Left forelimb (tissue), 1 donor: ENCODE data around the gene ZFP36L1.

ENCODE experiments used
- DNase-seq: peaks from one replicate; pipeline ENCODE4 v3.0.0-alpha.2; 2018; ENCODE audit warnings: low spot score

Gene ZFP36L1

DNA sequence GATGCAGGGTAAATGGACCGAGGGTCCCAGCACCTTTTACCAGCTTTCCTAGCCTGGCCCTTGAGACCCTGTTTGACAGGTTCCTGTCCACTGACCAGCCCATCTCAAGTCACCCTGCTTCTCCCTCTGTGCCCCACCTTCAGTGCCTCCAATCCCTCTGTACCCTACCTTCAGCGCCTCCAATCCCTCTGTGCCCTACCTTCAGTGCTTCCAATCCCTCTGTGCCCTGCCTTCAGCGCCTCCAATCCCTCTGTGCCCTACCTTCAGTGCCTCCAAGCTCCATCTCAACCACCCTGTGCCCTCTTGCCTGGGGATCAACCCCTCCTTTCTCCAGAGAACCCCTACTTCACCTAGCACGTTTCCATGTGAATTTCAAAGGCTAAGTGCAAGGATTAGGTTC, 54.3 kb downstream of the ZFP36L1 start:
- DNase-seq: no peak
